ENCODE results near the gene DOCK8. TPM values are rescaled to one million over a fixed set of nuclear protein-coding genes. Genes with fewer than 3 reads are reported as not detected.
A peak's percentile ranks its signal among the peaks of the same experiment; 100 is the strongest.

The DOCK8 gene
- total and polyA plus RNA-seq, 2 of the 13 experiments (the other 11 are each of a cell fraction or from before 2014, with no cell fraction given) = 0.28 to 0.38 TPM

DNA sequence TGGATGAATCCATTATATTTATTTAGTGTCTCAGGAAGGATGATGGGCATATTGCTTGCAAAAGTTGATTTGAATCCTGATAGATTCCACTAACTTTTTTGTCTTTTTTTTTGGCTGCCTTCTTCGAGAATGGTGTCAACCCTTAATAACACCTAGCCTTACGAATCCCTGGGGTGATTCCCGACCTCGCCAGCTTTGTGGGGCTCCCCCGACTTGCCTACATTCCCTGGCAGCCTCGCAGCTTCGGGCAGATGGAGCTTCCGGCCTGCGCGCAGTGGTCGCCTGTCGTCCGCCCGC lies 366 bp upstream of the DOCK8 start (continued):
- TF ChIP-seq ZEB1 (IDR thresholded peaks at IDR 0.05; ENCODE audit: insufficient replicate concordance, low read depth) = no peak
- TF ChIP-seq SP4 (CRISPR knock-in tag; IDR thresholded peaks at IDR 0.05) = no peak
- TF ChIP-seq, protein P1, sequence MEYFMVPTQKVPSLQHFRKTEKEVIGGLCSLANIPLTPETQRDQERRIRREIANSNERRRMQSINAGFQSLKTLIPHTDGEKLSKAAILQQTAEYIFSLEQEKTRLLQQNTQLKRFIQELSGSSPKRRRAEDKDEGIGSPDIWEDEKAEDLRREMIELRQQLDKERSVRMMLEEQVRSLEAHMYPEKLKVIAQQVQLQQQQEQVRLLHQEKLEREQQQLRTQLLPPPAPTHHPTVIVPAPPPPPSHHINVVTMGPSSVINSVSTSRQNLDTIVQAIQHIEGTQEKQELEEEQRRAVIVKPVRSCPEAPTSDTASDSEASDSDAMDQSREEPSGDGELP (IDR thresholded peaks at IDR 0.05; ENCODE audit: borderline replicate concordance, low read depth) = no peak
- no peak for TF ChIP-seq ZBTB20 (CRISPR knock-in tag; IDR thresholded peaks at IDR 0.05; ENCODE audit: borderline replicate concordance, low read depth)
- TF ChIP-seq ZMAT3 (CRISPR knock-in tag; conservative IDR thresholded peaks at IDR 0.05) = no peak
- no peak for TF ChIP-seq ZNF234 (CRISPR knock-in tag; conservative IDR thresholded peaks at IDR 0.05)
- 0 out of 2 replicates have a peak, but pooled peaks have one; percentile 13 for TF ChIP-seq EED (CRISPR knock-in tag; IDR thresholded peaks at IDR 0.05)
- TF ChIP-seq ZNF329 (CRISPR knock-in tag; IDR thresholded peaks at IDR 0.05; ENCODE audit: low read depth) = no peak
- TF ChIP-seq ZNF790 (CRISPR knock-in tag; IDR thresholded peaks at IDR 0.05; ENCODE audit: borderline replicate concordance) = 0 out of 2 replicates have a peak, but pooled peaks have one; percentile 60
- TF ChIP-seq ARHGAP35 (CRISPR knock-in tag; IDR thresholded peaks at IDR 0.05; ENCODE audit: borderline replicate concordance) = no peak
- TF ChIP-seq, protein P2, sequence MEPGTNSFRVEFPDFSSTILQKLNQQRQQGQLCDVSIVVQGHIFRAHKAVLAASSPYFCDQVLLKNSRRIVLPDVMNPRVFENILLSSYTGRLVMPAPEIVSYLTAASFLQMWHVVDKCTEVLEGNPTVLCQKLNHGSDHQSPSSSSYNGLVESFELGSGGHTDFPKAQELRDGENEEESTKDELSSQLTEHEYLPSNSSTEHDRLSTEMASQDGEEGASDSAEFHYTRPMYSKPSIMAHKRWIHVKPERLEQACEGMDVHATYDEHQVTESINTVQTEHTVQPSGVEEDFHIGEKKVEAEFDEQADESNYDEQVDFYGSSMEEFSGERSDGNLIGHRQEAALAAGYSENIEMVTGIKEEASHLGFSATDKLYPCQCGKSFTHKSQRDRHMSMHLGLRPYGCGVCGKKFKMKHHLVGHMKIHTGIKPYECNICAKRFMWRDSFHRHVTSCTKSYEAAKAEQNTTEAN (CRISPR knock-in tag; conservative IDR thresholded peaks at IDR 0.05) = no peak
- TF ChIP-seq, protein P3, sequence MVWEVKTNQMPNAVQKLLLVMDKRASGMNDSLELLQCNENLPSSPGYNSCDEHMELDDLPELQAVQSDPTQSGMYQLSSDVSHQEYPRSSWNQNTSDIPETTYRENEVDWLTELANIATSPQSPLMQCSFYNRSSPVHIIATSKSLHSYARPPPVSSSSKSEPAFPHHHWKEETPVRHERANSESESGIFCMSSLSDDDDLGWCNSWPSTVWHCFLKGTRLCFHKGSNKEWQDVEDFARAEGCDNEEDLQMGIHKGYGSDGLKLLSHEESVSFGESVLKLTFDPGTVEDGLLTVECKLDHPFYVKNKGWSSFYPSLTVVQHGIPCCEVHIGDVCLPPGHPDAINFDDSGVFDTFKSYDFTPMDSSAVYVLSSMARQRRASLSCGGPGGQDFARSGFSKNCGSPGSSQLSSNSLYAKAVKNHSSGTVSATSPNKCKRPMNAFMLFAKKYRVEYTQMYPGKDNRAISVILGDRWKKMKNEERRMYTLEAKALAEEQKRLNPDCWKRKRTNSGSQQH (CRISPR knock-in tag; IDR thresholded peaks at IDR 0.05; ENCODE audit: low read depth) = no peak
- TF ChIP-seq RAD51 (IDR thresholded peaks at IDR 0.05; ENCODE audit: borderline replicate concordance) = no peak
- TF ChIP-seq ZFP36L2 (CRISPR knock-in tag; IDR thresholded peaks at IDR 0.05) = no peak
- TF ChIP-seq U2AF2 (IDR thresholded peaks at IDR 0.05; ENCODE audit: low read depth, low read length) = no peak
- TF ChIP-seq ZNF232 (CRISPR knock-in tag; IDR thresholded peaks at IDR 0.05; ENCODE audit: borderline replicate concordance) = no peak
- TF ChIP-seq SRSF9 (IDR thresholded peaks at IDR 0.05; ENCODE audit: borderline replicate concordance, insufficient read depth, low read depth, low read length, poor library complexity, severe bottlenecking) = no peak
- no peak for TF ChIP-seq RNF2 (conservative IDR thresholded peaks at IDR 0.05; ENCODE audit: low read depth)
- TF ChIP-seq, protein P4, sequence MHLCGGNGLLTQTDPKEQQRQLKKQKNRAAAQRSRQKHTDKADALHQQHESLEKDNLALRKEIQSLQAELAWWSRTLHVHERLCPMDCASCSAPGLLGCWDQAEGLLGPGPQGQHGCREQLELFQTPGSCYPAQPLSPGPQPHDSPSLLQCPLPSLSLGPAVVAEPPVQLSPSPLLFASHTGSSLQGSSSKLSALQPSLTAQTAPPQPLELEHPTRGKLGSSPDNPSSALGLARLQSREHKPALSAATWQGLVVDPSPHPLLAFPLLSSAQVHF (CRISPR knock-in tag; IDR thresholded peaks at IDR 0.05) = no peak
- no peak for TF ChIP-seq TCF12 (IDR thresholded peaks at IDR 0.05)
- no peak for TF ChIP-seq TCF12 (CRISPR knock-in tag; IDR thresholded peaks at IDR 0.05)
- TF ChIP-seq, protein P5, sequence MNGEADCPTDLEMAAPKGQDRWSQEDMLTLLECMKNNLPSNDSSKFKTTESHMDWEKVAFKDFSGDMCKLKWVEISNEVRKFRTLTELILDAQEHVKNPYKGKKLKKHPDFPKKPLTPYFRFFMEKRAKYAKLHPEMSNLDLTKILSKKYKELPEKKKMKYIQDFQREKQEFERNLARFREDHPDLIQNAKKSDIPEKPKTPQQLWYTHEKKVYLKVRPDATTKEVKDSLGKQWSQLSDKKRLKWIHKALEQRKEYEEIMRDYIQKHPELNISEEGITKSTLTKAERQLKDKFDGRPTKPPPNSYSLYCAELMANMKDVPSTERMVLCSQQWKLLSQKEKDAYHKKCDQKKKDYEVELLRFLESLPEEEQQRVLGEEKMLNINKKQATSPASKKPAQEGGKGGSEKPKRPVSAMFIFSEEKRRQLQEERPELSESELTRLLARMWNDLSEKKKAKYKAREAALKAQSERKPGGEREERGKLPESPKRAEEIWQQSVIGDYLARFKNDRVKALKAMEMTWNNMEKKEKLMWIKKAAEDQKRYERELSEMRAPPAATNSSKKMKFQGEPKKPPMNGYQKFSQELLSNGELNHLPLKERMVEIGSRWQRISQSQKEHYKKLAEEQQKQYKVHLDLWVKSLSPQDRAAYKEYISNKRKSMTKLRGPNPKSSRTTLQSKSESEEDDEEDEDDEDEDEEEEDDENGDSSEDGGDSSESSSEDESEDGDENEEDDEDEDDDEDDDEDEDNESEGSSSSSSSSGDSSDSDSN (CRISPR knock-in tag; IDR thresholded peaks at IDR 0.05) = no peak
- no peak for TF ChIP-seq POGZ (CRISPR knock-in tag; IDR thresholded peaks at IDR 0.05)
